ENCODE measurements around the gene NRF1.

GRCh38 chr7:129678606-129679005, 67.1 kb downstream of the NRF1 start:
- TF ChIP-seq, protein P1, sequence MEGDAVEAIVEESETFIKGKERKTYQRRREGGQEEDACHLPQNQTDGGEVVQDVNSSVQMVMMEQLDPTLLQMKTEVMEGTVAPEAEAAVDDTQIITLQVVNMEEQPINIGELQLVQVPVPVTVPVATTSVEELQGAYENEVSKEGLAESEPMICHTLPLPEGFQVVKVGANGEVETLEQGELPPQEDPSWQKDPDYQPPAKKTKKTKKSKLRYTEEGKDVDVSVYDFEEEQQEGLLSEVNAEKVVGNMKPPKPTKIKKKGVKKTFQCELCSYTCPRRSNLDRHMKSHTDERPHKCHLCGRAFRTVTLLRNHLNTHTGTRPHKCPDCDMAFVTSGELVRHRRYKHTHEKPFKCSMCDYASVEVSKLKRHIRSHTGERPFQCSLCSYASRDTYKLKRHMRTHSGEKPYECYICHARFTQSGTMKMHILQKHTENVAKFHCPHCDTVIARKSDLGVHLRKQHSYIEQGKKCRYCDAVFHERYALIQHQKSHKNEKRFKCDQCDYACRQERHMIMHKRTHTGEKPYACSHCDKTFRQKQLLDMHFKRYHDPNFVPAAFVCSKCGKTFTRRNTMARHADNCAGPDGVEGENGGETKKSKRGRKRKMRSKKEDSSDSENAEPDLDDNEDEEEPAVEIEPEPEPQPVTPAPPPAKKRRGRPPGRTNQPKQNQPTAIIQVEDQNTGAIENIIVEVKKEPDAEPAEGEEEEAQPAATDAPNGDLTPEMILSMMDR (IDR thresholded peaks at IDR 0.05): no peak
- no peak for TF ChIP-seq POLR2A (IDR thresholded peaks at IDR 0.05)

All from thyroid gland (tissue), 4 donors.